Smooth muscle cell of the pulmonary artery (primary cell): ENCODE measurements around the gene PRR9. TPM values are rescaled to one million over a fixed set of nuclear protein-coding genes. Genes with fewer than 3 reads are reported as not detected.

ENCODE experiments used
- total RNA-seq: library from RNA; depleted of rRNA; stranded (reverse); fragments of >200 nt; gene quantifications from 2 replicates; pipeline ENCODE4 v1.2.3, GENCODE V29; 2014

Gene PRR9, protein sequence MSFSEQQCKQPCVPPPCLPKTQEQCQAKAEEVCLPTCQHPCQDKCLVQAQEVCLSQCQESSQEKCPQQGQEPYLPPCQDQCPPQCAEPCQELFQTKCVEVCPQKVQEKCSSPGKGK
- 0.23 TPM in 1 of 2 replicates, not detected in the other for total RNA-seq

GRCh38 chr1:153217212-153217611, at the start of gene PRR9:
PRR9 (plus strand) TSS chr1:153217584; CDS start chr1:153218145, 561 bp downstream.

GRCh38 chr1:153203130-153203529, 14.3 kb upstream of the PRR9 start, which contains the start of gene LELP1:
LELP1 (plus strand) TSS chr1:153203430; CDS start chr1:153204708, 1,278 bp downstream.

DNA sequence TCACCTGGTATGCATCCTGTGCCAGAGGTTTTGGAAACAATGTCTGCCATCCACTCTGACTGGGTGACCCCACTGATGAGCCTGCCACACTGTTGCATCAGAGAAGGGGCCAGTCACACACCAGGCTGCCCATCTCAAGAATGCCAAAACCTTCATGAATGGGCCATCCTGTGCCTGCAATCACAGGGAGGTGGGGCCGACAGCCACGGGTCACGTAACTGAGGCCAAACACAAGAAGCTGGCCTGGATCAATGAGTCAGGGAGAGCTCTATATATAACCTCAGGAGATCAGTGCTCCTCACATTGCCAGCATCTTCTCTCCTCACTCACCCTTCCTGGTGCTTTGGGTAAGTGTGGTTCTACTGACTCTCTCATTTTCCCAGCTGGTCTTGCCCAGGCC, 42.0 kb downstream of the PRR9 start, which contains the start of gene LORICRIN:
Gene LORICRIN, plus strand, starts transcription at position 301 of the 400 bp plus-strand sequence. CDS start 1,263 bp downstream, outside the sequence.

Other genes with a start within 250 kb of the PRR9 start
- gene SPRR4, start 246.9 kb upstream of the PRR9 start, total RNA-seq = not detected in 2 replicates
- not detected in 2 replicates for gene SPRR1A, start 233.5 kb upstream of the PRR9 start, total RNA-seq
- gene SPRR3, start 215.8 kb upstream of the PRR9 start, total RNA-seq = not detected in 2 replicates
- not detected in 2 replicates for gene SPRR1B, start 186.4 kb upstream of the PRR9 start, total RNA-seq
- not detected in 2 replicates for gene SPRR2D, start 176.5 kb upstream of the PRR9 start, total RNA-seq
- gene SPRR2A, start 160.1 kb upstream of the PRR9 start, total RNA-seq = not detected in 2 replicates
- gene SPRR2B, start 146.0 kb upstream of the PRR9 start, total RNA-seq = not detected in 2 replicates
- not detected in 2 replicates for gene SPRR2E, start 123.1 kb upstream of the PRR9 start, total RNA-seq
- not detected in 2 replicates for gene SPRR2F, start 104.1 kb upstream of the PRR9 start, total RNA-seq
- gene SPRR2G, start 66.7 kb upstream of the PRR9 start, total RNA-seq = not detected in 2 replicates
- gene LELP1, start 14.2 kb upstream of the PRR9 start, total RNA-seq = not detected in 2 replicates
- not detected in 2 replicates for gene LORICRIN, start 42.1 kb downstream of the PRR9 start, total RNA-seq
- not detected in 2 replicates for gene PGLYRP3, start 95.4 kb downstream of the PRR9 start, total RNA-seq
- not detected in 2 replicates for gene PGLYRP4, start 131.3 kb downstream of the PRR9 start, total RNA-seq
- 0.56 TPM in 1 of 2 replicates, not detected in the other for gene S100A9, start 140.3 kb downstream of the PRR9 start, total RNA-seq
- gene S100A12, start 158.0 kb downstream of the PRR9 start, total RNA-seq = not detected in 2 replicates
- not detected in 2 replicates for gene S100A8, start 173.5 kb downstream of the PRR9 start, total RNA-seq
- not detected in 2 replicates for gene S100A7A, start 198.9 kb downstream of the PRR9 start, total RNA-seq
- gene S100A7, start 243.1 kb downstream of the PRR9 start, total RNA-seq = not detected in 2 replicates